ENCODE measurements around the gene PEX16. TPM values are rescaled to one million over a fixed set of nuclear protein-coding genes. Genes with fewer than 3 reads are reported as not detected.

PEX16 gene
- total RNA-seq, 6 donors from 2014 or later, result 22.9 to 43.0 (median 32.6) TPM

DNA sequence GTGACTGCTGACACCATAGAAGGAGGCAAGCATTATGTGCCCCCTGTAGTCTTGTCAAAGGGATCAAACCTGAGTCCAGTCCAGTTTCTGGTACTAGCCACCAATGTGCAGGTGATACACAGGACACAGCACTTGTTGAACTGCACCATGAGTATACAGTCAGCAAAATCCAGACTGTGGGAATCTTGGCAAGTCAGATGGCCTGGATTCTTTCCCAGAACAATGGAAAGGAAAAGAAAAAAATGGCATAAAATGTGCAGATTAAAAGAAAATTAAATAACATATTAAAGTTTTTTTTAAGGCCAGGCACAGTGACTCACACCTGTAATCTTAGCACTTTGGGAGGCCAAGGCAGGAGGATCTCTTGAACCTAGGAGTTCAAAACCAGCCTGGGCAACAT lies 53.6 kb downstream of the PEX16 start:
- H3K27me3 ChIP-seq, result no peaks in the 10 kb centered on the region
- DNase-seq (no peak), ATAC-seq (ENCODE audit: low FRiP score in 2 of 2) (no peak)
- no peak overlapping the region for H3K4me3 ChIP-seq
- no peaks in the 10 kb centered on the region for H3K9me3 ChIP-seq
- peaks cover 48 to 93% (median 77%) of the 10 kb centered on the region in 4 donors for H3K36me3 ChIP-seq
- H3K4me1 ChIP-seq, result peaks cover 12 to 23% (median 18%) of the 10 kb centered on the region in 4 donors
- no peak for TF ChIP-seq EP300 (IDR thresholded peaks at IDR 0.05)
- TF ChIP-seq, protein P1, sequence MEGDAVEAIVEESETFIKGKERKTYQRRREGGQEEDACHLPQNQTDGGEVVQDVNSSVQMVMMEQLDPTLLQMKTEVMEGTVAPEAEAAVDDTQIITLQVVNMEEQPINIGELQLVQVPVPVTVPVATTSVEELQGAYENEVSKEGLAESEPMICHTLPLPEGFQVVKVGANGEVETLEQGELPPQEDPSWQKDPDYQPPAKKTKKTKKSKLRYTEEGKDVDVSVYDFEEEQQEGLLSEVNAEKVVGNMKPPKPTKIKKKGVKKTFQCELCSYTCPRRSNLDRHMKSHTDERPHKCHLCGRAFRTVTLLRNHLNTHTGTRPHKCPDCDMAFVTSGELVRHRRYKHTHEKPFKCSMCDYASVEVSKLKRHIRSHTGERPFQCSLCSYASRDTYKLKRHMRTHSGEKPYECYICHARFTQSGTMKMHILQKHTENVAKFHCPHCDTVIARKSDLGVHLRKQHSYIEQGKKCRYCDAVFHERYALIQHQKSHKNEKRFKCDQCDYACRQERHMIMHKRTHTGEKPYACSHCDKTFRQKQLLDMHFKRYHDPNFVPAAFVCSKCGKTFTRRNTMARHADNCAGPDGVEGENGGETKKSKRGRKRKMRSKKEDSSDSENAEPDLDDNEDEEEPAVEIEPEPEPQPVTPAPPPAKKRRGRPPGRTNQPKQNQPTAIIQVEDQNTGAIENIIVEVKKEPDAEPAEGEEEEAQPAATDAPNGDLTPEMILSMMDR (IDR thresholded peaks at IDR 0.05), result no peak
- no peak for TF ChIP-seq POLR2AphosphoS5 (IDR thresholded peaks at IDR 0.05)
- TF ChIP-seq POLR2A (IDR thresholded peaks at IDR 0.05), result no peak
- H3K27ac ChIP-seq, result no peak overlapping the region

DNA sequence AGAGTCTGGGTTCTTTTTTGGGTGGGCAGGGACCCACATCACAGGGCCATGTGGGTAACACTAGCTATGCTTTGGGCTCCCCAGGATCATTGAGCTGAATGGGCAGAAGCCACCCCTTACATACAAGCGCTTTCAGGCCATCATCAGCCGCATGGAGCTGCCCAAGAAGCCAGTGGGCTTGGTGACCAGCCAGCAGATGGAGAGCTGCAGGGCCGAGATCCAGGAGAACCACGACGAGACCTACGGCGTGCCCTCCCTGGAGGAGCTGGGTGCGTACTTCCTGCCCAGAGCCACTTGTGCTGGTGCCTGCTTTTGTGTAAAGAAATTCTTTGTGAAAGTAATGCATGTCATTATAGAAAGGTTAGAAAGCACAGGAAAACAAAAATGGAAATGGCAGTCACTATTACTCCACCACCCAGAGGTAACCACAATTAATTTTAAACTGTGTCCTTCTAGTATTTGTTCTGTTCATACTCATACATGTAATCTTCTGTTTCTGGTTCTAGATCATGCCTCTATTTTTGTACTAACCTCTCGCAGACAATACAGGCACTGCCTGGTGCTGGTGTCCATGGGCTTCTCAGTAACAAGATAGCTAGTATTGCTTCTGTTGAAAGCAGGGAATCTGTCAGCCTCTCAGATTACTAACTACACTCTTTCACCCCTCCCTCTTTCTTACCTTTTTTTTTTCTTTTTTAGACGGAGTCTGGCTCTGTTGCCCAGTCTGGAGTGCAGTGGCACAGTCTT lies 56.7 kb downstream of the PEX16 start:
- H3K4me1 ChIP-seq, result peaks cover 37 to 49% (median 46%) of the 10 kb centered on the region in 4 donors
- no peak for ATAC-seq (ENCODE audit: low FRiP score in 2 of 2)

DNA sequence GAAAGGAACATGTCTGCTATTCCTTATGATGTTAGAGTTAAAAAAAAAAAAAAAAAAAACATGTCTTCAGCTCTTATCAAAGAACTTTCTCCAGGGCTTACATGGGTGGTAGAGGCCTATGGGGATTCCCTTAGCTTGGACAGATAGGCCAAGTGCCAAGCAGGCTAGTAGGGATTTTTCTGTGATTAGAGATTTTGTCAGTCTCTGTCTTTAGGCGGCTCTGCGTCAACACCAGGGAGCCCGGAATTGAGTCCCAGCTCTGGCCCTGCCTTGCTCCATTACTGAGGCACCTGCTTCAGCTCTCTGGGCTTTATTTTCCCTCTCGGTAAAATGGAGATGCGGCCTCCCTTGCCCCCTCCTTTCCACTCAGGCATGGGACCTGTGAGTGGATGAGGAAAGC lies 57.3 kb downstream of the PEX16 start:
- H3K27me3 ChIP-seq, result no peaks in the 10 kb centered on the region
- H3K36me3 ChIP-seq, result peaks cover 37 to 83% (median 55%) of the 10 kb centered on the region in 4 donors
- H3K4me3 ChIP-seq, result no peak overlapping the region
- H3K27ac ChIP-seq, result peak overlapping the region; percentile 77 to 85 (median 79)
- WGBS, 2 donors, result 85 to 90% methylated on average over 5 of the region's 5 CpGs
- ATAC-seq (ENCODE audit: low FRiP score in 2 of 2), result no peak
- H3K9me3 ChIP-seq, result no peaks in the 10 kb centered on the region
- no peak for DNase-seq
- peaks cover 42 to 55% (median 49%) of the 10 kb centered on the region in 4 donors for H3K4me1 ChIP-seq
- TF ChIP-seq POLR2AphosphoS5 (IDR thresholded peaks at IDR 0.05) (no peak), POLR2A (IDR thresholded peaks at IDR 0.05) (no peak), EP300 (IDR thresholded peaks at IDR 0.05) (no peak)
- TF ChIP-seq, protein P1 (IDR thresholded peaks at IDR 0.05), result no peak

More for the DNA sequence above, 56.7 kb downstream of the PEX16 start:
- Histone ChIP-seq H3K27ac (peak overlapping the region; percentile 77 to 85 (median 79)), H3K4me3 (no peak overlapping the region), H3K27me3 (no peaks in the 10 kb centered on the region), H3K9me3 (no peaks in the 10 kb centered on the region), H3K36me3 (peaks cover 40 to 84% (median 61%) of the 10 kb centered on the region in 4 donors)
- 76 to 81% methylated on average over 4 to 10 of the region's 10 CpGs for WGBS, 2 donors
- peak in 1 of 2 donors; percentile 62 for DNase-seq
- TF ChIP-seq, protein P1 (IDR thresholded peaks at IDR 0.05), result no peak
- TF ChIP-seq POLR2A (IDR thresholded peaks at IDR 0.05) (no peak), EP300 (IDR thresholded peaks at IDR 0.05) (no peak), POLR2AphosphoS5 (IDR thresholded peaks at IDR 0.05) (no peak)

Other genes with a start within 250 kb of the PEX16 start
- 10 to 100 TPM; 18.3 to 50.9 (median 24.0) TPM for gene SLC35C1, start 112.7 kb downstream of the PEX16 start, total RNA-seq
- gene CRY2, start 70.4 kb downstream of the PEX16 start, total RNA-seq, result 100 to 1,000 TPM in 1 of 6 donors, 10 to 100 TPM in 5; 51.1 to 103 (median 63.2) TPM
- gene MAPK8IP1, start 32.2 kb downstream of the PEX16 start, total RNA-seq, result 10 to 100 TPM in 1 of 6 donors, 1 to 10 TPM in 5; 2.1 to 16.0 (median 8.7) TPM
- gene FREY1, start 10.6 kb downstream of the PEX16 start, total RNA-seq, result 1 to 10 TPM in 3 of 6 donors, under 1 TPM in 1, not detected in 2; 0.60 to 3.2 (median 1.7) TPM
- gene LARGE2, start 4.8 kb upstream of the PEX16 start, total RNA-seq, result 10 to 100 TPM in 1 of 6 donors, 1 to 10 TPM in 5; 4.3 to 10.6 (median 7.1) TPM
- gene PHF21A, start 203.6 kb upstream of the PEX16 start, total RNA-seq, result 10 to 100 TPM; 21.1 to 99.5 (median 52.2) TPM